Measurements from ENCODE around the gene BDNF.
"Not testable (repeated sequence)": the region's sequence is repeated elsewhere in the genome, so short reads cannot be mapped to it uniquely, and the experiment has no call there.

The BDNF gene

DNA sequence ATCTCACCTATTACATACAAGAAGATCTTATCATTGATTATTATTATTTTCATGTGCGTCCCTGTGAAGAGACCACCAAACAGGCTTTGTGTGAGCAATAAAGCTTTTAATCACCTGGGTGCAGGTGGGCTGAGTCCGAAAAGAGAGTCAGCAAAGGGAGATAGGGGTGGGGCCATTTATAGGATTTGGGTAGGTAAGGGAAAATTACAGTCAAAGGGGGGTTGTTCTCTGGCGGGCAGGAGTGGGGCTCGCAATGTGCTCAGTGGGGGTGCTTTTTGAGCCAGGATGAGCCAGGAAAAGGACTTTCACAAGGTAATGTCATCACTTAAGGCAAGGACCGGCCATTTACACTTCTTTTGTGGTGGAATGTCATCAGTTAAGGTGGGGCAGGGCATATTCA, 71.2 kb downstream of the BDNF start:
- not testable (repeated sequence) for H3K9ac ChIP-seq (ENCODE audit: low read depth in 1 of 2, low read length in 2 of 2); H3K9me3 ChIP-seq (ENCODE audit: control insufficient read depth in 2 of 2, low read length in 2 of 2); H3K4me1 ChIP-seq (ENCODE audit: control insufficient read depth in 2 of 2, insufficient read depth in 2 of 2, low read length in 2 of 2); H3K36me3 ChIP-seq (ENCODE audit: control insufficient read depth in 2 of 2, insufficient read depth in 2 of 2, low read length in 2 of 2); H3K27ac ChIP-seq (ENCODE audit: low read depth in 2 of 2, low read length in 2 of 2); H3K27me3 ChIP-seq (ENCODE audit: control insufficient read depth in 2 of 2, insufficient read depth in 2 of 2, low read length in 2 of 2); H3K4me3 ChIP-seq (ENCODE audit: low read length in 2 of 2)

DNA sequence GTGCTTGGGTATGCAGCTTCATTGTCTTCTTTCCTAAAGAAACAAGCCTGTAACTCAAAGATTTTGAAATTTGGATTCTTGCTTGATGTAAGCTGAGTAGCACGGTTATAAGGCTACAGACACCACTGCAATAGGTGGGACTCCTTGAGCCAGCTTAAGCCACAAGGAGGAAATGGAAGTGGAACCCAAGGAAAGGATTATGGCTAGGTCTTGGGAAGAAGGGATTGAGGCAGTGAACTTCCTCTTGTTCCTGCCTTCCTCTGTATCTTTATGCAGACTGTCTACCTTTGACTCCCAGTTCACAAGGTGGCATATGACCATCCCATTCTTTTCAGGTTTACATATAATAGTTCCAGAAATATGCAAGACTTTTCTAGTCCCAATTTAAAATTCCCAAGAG, 72.3 kb downstream of the BDNF start:
- Histone ChIP-seq H3K9ac (ENCODE audit: low read depth in 1 of 2, low read length in 2 of 2) (no peak overlapping the region), H3K27ac (ENCODE audit: low read depth in 2 of 2, low read length in 2 of 2) (no peak overlapping the region), H3K4me1 (ENCODE audit: control insufficient read depth in 2 of 2, insufficient read depth in 2 of 2, low read length in 2 of 2) (no peaks in the 10 kb centered on the region), H3K27me3 (ENCODE audit: control insufficient read depth in 2 of 2, insufficient read depth in 2 of 2, low read length in 2 of 2) (no peaks in the 10 kb centered on the region), H3K9me3 (ENCODE audit: control insufficient read depth in 2 of 2, low read length in 2 of 2) (no peaks in the 10 kb centered on the region), H3K4me3 (ENCODE audit: low read length in 2 of 2) (no peak overlapping the region), H3K36me3 (ENCODE audit: control insufficient read depth in 2 of 2, insufficient read depth in 2 of 2, low read length in 2 of 2) (no peaks in the 10 kb centered on the region)

DNA sequence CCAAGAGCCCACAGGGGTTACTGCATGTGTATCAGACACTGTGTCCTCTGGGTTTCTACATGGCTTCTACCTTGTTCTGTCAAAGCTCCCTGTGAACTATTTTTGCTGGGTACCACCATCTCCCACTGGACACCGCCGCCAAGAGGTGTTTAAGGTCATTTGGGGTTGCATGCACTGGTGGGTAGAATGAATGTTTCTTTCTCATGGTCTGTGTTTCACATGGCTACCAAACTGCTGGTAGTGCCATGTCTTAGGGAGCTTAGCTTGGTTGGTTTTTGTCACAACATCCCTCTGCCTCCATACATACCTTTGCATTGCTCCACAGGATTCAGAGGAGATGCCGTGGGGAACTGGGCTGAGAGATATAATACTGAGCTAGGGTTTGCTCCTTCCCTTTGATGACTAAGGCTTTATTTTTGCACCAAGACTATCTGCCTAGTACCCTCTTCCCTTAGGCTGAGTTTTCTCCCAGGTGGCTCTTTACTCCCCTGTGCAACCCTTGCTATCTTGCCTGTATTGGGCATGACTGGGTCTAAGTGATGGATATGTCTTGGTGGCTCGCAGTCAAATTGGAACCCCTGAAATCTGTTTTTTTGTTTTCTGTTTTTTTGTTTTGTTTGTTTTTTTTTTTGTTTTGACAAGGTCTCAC, 73.2 kb downstream of the BDNF start:
- H3K36me3 ChIP-seq (ENCODE audit: control insufficient read depth in 2 of 2, insufficient read depth in 2 of 2, low read length in 2 of 2) = no peaks in the 10 kb centered on the region

GRCh38 chr11:27626269-27626937, 73.9 kb downstream of the BDNF start:
- Histone ChIP-seq H3K9ac (ENCODE audit: low read depth in 1 of 2, low read length in 2 of 2) (no peak overlapping the region), H3K9me3 (ENCODE audit: control insufficient read depth in 2 of 2, low read length in 2 of 2) (no peaks in the 10 kb centered on the region), H3K27me3 (ENCODE audit: control insufficient read depth in 2 of 2, insufficient read depth in 2 of 2, low read length in 2 of 2) (no peaks in the 10 kb centered on the region), H3K36me3 (ENCODE audit: control insufficient read depth in 2 of 2, insufficient read depth in 2 of 2, low read length in 2 of 2) (no peaks in the 10 kb centered on the region), H3K4me1 (ENCODE audit: control insufficient read depth in 2 of 2, insufficient read depth in 2 of 2, low read length in 2 of 2) (no peaks in the 10 kb centered on the region), H3K4me3 (ENCODE audit: low read length in 2 of 2) (no peak overlapping the region), H3K27ac (ENCODE audit: low read depth in 2 of 2, low read length in 2 of 2) (no peak overlapping the region)

More for the DNA sequence above, 73.2 kb downstream of the BDNF start:
- no peak overlapping the region for H3K4me3 ChIP-seq (ENCODE audit: low read length in 2 of 2)
- no peaks in the 10 kb centered on the region for H3K27me3 ChIP-seq (ENCODE audit: control insufficient read depth in 2 of 2, insufficient read depth in 2 of 2, low read length in 2 of 2)
- no peaks in the 10 kb centered on the region for H3K4me1 ChIP-seq (ENCODE audit: control insufficient read depth in 2 of 2, insufficient read depth in 2 of 2, low read length in 2 of 2)
- no peak overlapping the region for H3K27ac ChIP-seq (ENCODE audit: low read depth in 2 of 2, low read length in 2 of 2)
- no peak overlapping the region for H3K9ac ChIP-seq (ENCODE audit: low read depth in 1 of 2, low read length in 2 of 2)
- H3K9me3 ChIP-seq (ENCODE audit: control insufficient read depth in 2 of 2, low read length in 2 of 2) = no peaks in the 10 kb centered on the region

DNA sequence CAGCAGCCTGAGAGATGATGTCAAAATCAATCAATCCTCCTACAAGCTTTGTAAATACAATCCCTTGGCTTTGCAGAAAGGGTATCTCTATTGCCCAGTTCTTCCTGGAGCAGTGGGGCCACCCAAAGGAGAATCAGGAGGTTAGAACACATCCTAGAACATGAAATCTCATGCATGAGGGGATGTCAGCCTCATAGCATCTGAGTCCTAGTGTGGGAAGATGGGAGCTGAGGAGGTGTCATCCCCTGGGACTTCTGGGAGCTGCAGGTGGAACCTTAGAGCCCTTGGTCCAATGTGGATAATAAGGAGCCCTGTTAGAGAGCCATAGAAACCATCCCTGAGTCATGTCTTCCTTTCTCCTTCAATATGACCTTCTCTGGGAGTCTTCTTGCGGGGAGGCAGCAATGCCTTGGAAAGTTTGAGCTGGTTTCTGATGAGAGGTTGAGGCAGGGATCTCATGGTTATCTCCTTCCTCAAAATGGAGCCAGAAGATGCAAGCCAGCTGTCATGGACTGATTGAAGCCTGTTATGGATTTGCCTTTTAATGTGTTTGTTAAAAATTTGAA, 74.8 kb downstream of the BDNF start:
- Histone ChIP-seq H3K36me3 (ENCODE audit: control insufficient read depth in 2 of 2, insufficient read depth in 2 of 2, low read length in 2 of 2) (no peaks in the 10 kb centered on the region), H3K27ac (ENCODE audit: low read depth in 2 of 2, low read length in 2 of 2) (no peak overlapping the region), H3K4me3 (ENCODE audit: low read length in 2 of 2) (no peak overlapping the region), H3K4me1 (ENCODE audit: control insufficient read depth in 2 of 2, insufficient read depth in 2 of 2, low read length in 2 of 2) (no peaks in the 10 kb centered on the region), H3K9me3 (ENCODE audit: control insufficient read depth in 2 of 2, low read length in 2 of 2) (no peaks in the 10 kb centered on the region), H3K27me3 (ENCODE audit: control insufficient read depth in 2 of 2, insufficient read depth in 2 of 2, low read length in 2 of 2) (no peaks in the 10 kb centered on the region), H3K9ac (ENCODE audit: low read depth in 1 of 2, low read length in 2 of 2) (no peak overlapping the region)

DNA sequence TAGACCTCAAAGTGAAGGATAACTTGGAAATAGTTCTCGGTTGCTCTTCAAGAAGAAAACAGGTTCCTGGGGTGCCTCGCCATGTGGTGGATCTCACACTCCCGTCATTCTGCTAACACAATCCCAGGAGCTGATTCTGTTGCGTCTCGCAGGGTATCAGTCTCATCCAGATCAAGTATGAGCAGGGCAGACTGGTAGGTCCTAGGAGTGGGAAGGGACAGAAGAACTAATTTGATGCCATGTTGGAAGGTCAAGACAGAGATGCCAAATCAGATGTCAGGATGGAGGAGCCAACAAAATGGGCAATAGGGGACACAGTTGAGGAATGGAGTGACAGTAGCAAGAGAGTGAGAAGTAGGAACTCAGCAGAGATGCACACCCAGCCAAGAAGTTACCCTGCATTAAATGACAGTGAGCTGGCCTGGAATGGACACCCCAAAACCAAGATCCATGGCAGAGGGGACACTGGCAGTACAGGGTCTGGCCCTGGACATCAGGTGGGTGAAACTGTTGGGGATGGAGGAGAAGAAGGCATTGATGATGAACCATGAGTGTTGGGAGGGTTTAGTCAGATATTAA, 76.2 kb downstream of the BDNF start:
- Histone ChIP-seq H3K36me3 (ENCODE audit: control insufficient read depth in 2 of 2, insufficient read depth in 2 of 2, low read length in 2 of 2) (no peaks in the 10 kb centered on the region), H3K27me3 (ENCODE audit: control insufficient read depth in 2 of 2, insufficient read depth in 2 of 2, low read length in 2 of 2) (no peaks in the 10 kb centered on the region), H3K4me1 (ENCODE audit: control insufficient read depth in 2 of 2, insufficient read depth in 2 of 2, low read length in 2 of 2) (no peaks in the 10 kb centered on the region), H3K9me3 (ENCODE audit: control insufficient read depth in 2 of 2, low read length in 2 of 2) (no peaks in the 10 kb centered on the region), H3K9ac (ENCODE audit: low read depth in 1 of 2, low read length in 2 of 2) (no peak overlapping the region), H3K27ac (ENCODE audit: low read depth in 2 of 2, low read length in 2 of 2) (no peak overlapping the region), H3K4me3 (ENCODE audit: low read length in 2 of 2) (no peak overlapping the region)

DNA sequence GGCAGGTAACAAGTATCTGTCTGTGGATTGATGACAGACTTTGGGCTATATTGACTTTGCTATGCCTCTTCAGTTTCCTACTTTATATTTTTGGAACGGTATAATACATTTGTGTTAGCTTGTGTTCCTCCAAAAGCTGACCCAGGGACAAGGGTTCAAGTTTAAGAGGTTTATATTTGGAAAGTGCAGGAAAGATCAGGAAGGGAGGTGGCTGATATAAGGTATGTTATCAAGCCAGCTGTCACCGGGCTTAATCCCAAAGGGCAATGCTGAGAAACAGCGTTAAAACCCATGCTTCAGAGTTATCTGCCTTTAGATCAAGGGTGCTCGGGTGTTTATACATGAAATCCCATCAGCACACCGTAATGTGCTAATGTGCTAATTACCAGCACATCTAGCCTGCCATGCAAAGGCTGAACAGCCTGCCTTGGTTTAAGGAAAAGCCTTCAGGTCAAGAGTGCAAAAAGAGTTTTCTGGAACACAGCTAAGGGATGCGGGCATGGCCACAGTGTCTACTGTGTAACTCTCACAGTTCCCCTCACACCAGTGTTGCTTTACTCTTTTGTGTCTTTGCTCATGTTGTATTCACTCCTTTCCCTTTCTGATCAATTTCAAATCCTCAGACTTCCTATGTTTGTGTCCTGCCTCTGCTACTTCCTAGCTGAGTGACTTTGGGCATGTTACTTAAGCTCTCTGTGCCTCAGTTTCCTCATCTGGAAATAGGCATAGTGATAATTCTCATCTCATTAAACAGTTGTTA, 77.5 kb downstream of the BDNF start:
- Histone ChIP-seq H3K27ac (ENCODE audit: low read depth in 2 of 2, low read length in 2 of 2) (no peak overlapping the region), H3K4me3 (ENCODE audit: low read length in 2 of 2) (no peak overlapping the region), H3K9ac (ENCODE audit: low read depth in 1 of 2, low read length in 2 of 2) (no peak overlapping the region), H3K9me3 (ENCODE audit: control insufficient read depth in 2 of 2, low read length in 2 of 2) (no peaks in the 10 kb centered on the region), H3K36me3 (ENCODE audit: control insufficient read depth in 2 of 2, insufficient read depth in 2 of 2, low read length in 2 of 2) (no peaks in the 10 kb centered on the region), H3K4me1 (ENCODE audit: control insufficient read depth in 2 of 2, insufficient read depth in 2 of 2, low read length in 2 of 2) (no peaks in the 10 kb centered on the region), H3K27me3 (ENCODE audit: control insufficient read depth in 2 of 2, insufficient read depth in 2 of 2, low read length in 2 of 2) (no peaks in the 10 kb centered on the region)

- Histone ChIP-seq H3K36me3 (ENCODE audit: control insufficient read depth in 2 of 2, insufficient read depth in 2 of 2, low read length in 2 of 2) (no peaks in the 10 kb centered on the region), H3K4me1 (ENCODE audit: control insufficient read depth in 2 of 2, insufficient read depth in 2 of 2, low read length in 2 of 2) (no peaks in the 10 kb centered on the region), H3K4me3 (ENCODE audit: low read length in 2 of 2) (no peak overlapping the region), H3K27me3 (ENCODE audit: control insufficient read depth in 2 of 2, insufficient read depth in 2 of 2, low read length in 2 of 2) (no peaks in the 10 kb centered on the region), H3K9me3 (ENCODE audit: control insufficient read depth in 2 of 2, low read length in 2 of 2) (no peaks in the 10 kb centered on the region), H3K27ac (ENCODE audit: low read depth in 2 of 2, low read length in 2 of 2) (no peak overlapping the region), H3K9ac (ENCODE audit: low read depth in 1 of 2, low read length in 2 of 2) (no peak overlapping the region)
These were observed 78.7 kb downstream of the BDNF start for GRCh38 chr11:27621405-27622161.

DNA sequence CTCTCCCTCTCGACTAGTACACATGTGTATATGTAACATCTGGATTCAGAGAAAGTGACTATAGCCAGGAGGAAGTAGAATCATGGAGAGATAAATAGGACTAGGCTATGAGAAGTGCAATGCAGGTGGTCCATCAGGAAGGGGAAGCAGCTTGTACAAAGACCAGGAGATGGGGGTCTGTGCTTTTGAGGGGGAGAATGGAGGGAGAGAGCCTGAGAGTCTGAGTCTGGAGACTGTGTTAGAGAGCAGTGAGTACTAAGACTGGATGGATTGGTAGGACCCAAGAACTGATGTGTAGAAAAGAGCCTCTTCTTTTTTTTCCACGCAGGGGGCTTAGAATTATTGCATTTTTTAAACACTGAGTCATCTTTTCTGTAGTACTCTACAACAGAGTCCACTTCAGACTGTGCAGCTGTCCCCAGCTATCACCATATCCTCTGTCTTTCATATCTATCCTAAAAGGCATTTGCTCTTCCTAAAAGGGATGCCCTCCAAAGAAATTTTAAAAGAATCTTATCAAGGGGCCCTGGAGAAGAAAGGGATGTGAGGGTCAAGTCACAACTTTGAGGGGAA, 80.4 kb downstream of the BDNF start:
- no peak overlapping the region for H3K9ac ChIP-seq (ENCODE audit: low read depth in 1 of 2, low read length in 2 of 2)
- H3K27ac ChIP-seq (ENCODE audit: low read depth in 2 of 2, low read length in 2 of 2) = no peak overlapping the region
- H3K4me1 ChIP-seq (ENCODE audit: control insufficient read depth in 2 of 2, insufficient read depth in 2 of 2, low read length in 2 of 2) = no peaks in the 10 kb centered on the region
- H3K9me3 ChIP-seq (ENCODE audit: control insufficient read depth in 2 of 2, low read length in 2 of 2) = no peaks in the 10 kb centered on the region
- no peaks in the 10 kb centered on the region for H3K36me3 ChIP-seq (ENCODE audit: control insufficient read depth in 2 of 2, insufficient read depth in 2 of 2, low read length in 2 of 2)
- H3K27me3 ChIP-seq (ENCODE audit: control insufficient read depth in 2 of 2, insufficient read depth in 2 of 2, low read length in 2 of 2) = no peaks in the 10 kb centered on the region
- no peak overlapping the region for H3K4me3 ChIP-seq (ENCODE audit: low read length in 2 of 2)
